ENCODE results near the gene M6PR.

DNA sequence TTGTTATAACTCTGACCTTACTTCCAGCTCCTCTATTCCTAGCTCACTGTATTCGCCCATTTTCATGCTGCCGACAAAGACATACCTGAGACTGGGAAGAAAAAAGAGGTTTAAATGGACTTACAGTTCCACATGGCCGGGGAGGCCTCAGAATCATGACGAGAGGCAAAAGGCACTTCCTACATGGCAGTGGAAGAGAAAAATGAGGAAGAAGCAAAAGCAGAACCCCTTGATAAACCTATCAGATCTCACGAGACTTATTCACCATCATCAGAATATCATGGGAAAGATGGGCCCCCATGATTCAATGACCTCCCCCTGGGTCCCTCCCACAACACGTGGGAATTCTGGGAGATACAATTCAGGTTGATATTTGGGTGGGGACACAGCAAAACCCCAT lies 49.6 kb downstream of the M6PR start:
- TF ChIP-seq, protein P1, sequence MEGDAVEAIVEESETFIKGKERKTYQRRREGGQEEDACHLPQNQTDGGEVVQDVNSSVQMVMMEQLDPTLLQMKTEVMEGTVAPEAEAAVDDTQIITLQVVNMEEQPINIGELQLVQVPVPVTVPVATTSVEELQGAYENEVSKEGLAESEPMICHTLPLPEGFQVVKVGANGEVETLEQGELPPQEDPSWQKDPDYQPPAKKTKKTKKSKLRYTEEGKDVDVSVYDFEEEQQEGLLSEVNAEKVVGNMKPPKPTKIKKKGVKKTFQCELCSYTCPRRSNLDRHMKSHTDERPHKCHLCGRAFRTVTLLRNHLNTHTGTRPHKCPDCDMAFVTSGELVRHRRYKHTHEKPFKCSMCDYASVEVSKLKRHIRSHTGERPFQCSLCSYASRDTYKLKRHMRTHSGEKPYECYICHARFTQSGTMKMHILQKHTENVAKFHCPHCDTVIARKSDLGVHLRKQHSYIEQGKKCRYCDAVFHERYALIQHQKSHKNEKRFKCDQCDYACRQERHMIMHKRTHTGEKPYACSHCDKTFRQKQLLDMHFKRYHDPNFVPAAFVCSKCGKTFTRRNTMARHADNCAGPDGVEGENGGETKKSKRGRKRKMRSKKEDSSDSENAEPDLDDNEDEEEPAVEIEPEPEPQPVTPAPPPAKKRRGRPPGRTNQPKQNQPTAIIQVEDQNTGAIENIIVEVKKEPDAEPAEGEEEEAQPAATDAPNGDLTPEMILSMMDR (optimal IDR thresholded peaks at IDR 0.05 in 1 of 3, IDR thresholded peaks at IDR 0.05 in 1 of 3, conservative IDR thresholded peaks at IDR 0.05 in 1 of 3; ENCODE audit: extremely low read depth in 1 of 3, insufficient read depth in 2 of 3, low read length in 3 of 3) = no peak
- TF ChIP-seq EZH2 (IDR thresholded peaks at IDR 0.05; ENCODE audit: low read length) = no peak
